Trophoblast cell (in vitro differentiated cells and primary cell): ENCODE measurements around the gene ARHGDIB.

ENCODE experiments used
- DNase-seq, 2 donors: peaks; one replicate each; pipeline ENCODE4 v3.0.0-alpha.2; 2016
- H2AFZ ChIP-seq: 2 replicates; pipeline ENCODE4 v1.6.1; 2013; ENCODE audit warnings: low read length, moderate library complexity, mild to moderate bottlenecking; ENCODE audit not compliant: insufficient read depth, poor library complexity
- H2AK5ac ChIP-seq: 2 replicates; pipeline ENCODE4 v1.6.1; 2013; ENCODE audit warnings: mild to moderate bottlenecking, low read length
- H2BK120ac ChIP-seq: 2 replicates; pipeline ENCODE4 v1.6.1; 2013; ENCODE audit warnings: low read length, mild to moderate bottlenecking, moderate library complexity; ENCODE audit not compliant: insufficient read depth, poor library complexity
- H2BK12ac ChIP-seq: 2 replicates; pipeline ENCODE4 v1.6.1; 2013; ENCODE audit warnings: mild to moderate bottlenecking, low read length, moderate library complexity
- H2BK5ac ChIP-seq: 2 replicates; pipeline ENCODE4 v1.6.1; 2013; ENCODE audit warnings: low read length, low read depth, moderate library complexity, mild to moderate bottlenecking; ENCODE audit not compliant: poor library complexity
- H3K14ac ChIP-seq: 2 replicates; pipeline ENCODE4 v1.6.1; 2013; ENCODE audit warnings: mild to moderate bottlenecking, low read length
- H3K18ac ChIP-seq: 2 replicates; pipeline ENCODE4 v1.6.1; 2013; ENCODE audit warnings: mild to moderate bottlenecking, low read length
- H3K23ac ChIP-seq: 2 replicates; pipeline ENCODE4 v1.6.1; 2013; ENCODE audit warnings: low read length
- H3K27ac ChIP-seq: 2 replicates; pipeline ENCODE4 v1.5.1; 2013; ENCODE audit warnings: low read depth, mild to moderate bottlenecking, inconsistent platforms, low read length, moderate library complexity
- H3K27me3 ChIP-seq: 2 replicates; pipeline ENCODE4 v1.6.1; 2013; ENCODE audit warnings: inconsistent platforms, mild to moderate bottlenecking, low read length, moderate library complexity; ENCODE audit not compliant: insufficient read depth
- H3K36me3 ChIP-seq, 2 experiments: 1 replicate in 1 of 2; 2 replicates in 1 of 2; pipeline ENCODE4 v1.6.1; 2013; ENCODE audit warnings: low read length in 2 of 2, mild to moderate bottlenecking in 2 of 2, moderate library complexity in 1 of 2; ENCODE audit not compliant: insufficient read depth in 2 of 2, control insufficient read depth in 1 of 2
- H3K4ac ChIP-seq: 2 replicates; pipeline ENCODE4 v1.6.1; 2013; ENCODE audit warnings: low read depth, mild to moderate bottlenecking, low read length, moderate library complexity
- H3K4me1 ChIP-seq, 2 experiments: 1 replicate in 1 of 2; 2 replicates in 1 of 2; pipeline ENCODE4 v1.6.1; 2013; ENCODE audit warnings: low read length in 2 of 2, mild to moderate bottlenecking in 2 of 2, moderate library complexity in 1 of 2; ENCODE audit not compliant: insufficient read depth in 2 of 2, control insufficient read depth in 1 of 2
- H3K4me2 ChIP-seq: 2 replicates; pipeline ENCODE4 v1.6.1; 2013; ENCODE audit warnings: inconsistent platforms, mild to moderate bottlenecking, low read length, moderate library complexity
- H3K4me3 ChIP-seq: 2 replicates; pipeline ENCODE4 v1.5.1; 2013; ENCODE audit warnings: mild to moderate bottlenecking, low read depth, low read length, inconsistent platforms
- H3K79me1 ChIP-seq: one replicate; pipeline ENCODE4 v1.6.1; 2013; ENCODE audit warnings: low read length
- H3K79me2 ChIP-seq: 2 replicates; pipeline ENCODE4 v1.6.1; 2013; ENCODE audit warnings: low read length, mild to moderate bottlenecking; ENCODE audit not compliant: control insufficient read depth, insufficient read depth, poor library complexity
- H3K9ac ChIP-seq: 2 replicates; pipeline ENCODE4 v1.6.1; 2013; ENCODE audit warnings: mild to moderate bottlenecking, low read length
- H3K9me3 ChIP-seq: 2 replicates; pipeline ENCODE4 v1.6.1; 2013; ENCODE audit warnings: low read depth, mild to moderate bottlenecking, control low read depth, inconsistent platforms, low read length; ENCODE audit not compliant: insufficient read depth
- H4K12ac ChIP-seq: 2 replicates; pipeline ENCODE4 v1.6.1; 2013; ENCODE audit warnings: low read depth, mild to moderate bottlenecking, low read length, moderate library complexity
- H4K8ac ChIP-seq: 2 replicates; pipeline ENCODE4 v1.6.1; 2013; ENCODE audit warnings: low read depth, mild to moderate bottlenecking, low read length, moderate library complexity
- H4K91ac ChIP-seq: one replicate; pipeline ENCODE4 v1.6.1; 2013; ENCODE audit warnings: low read depth, mild to moderate bottlenecking, low read length, moderate library complexity
- WGBS: extraction: QIAGEN DNeasy Blood & Tissue Kit; methylation state at CpG from one replicate; pipeline ENCODE4 v1.1.7; 2013; ENCODE audit warnings: missing lambda C conversion rate; ENCODE audit not compliant: insufficient read length, insufficient coverage; ENCODE audit errors: extremely low coverage; 5-methylcytosine and 5-hydroxymethylcytosine counted together

The ARHGDIB gene

GRCh38 chr12:14999021-14999694, 37.8 kb upstream of the ARHGDIB start:
- no CpG with 5 or more reads among the region's 2 CpGs for WGBS
- DNase-seq, result no peak
- Histone ChIP-seq H2AFZ (no peak overlapping the region), H3K79me2 (no peaks in the 10 kb centered on the region), H3K27ac (no peak overlapping the region), H3K9ac (no peak overlapping the region), H4K12ac (no peak overlapping the region), H3K4me2 (no peak overlapping the region), H3K27me3 (no peaks in the 10 kb centered on the region), H3K4me1 (peaks cover 0 to 6% of the 10 kb centered on the region in 2 experiments), H3K79me1 (peaks cover 11% of the 10 kb centered on the region), H2BK12ac (no peak overlapping the region), H3K18ac (no peak overlapping the region), H2BK120ac (no peak overlapping the region), H2BK5ac (no peak overlapping the region), H3K14ac (no peak overlapping the region), H3K9me3 (no peaks in the 10 kb centered on the region), H3K4me3 (no peak overlapping the region), H3K4ac (no peak overlapping the region), H2AK5ac (no peak overlapping the region), H3K23ac (no peak overlapping the region), H3K36me3 (no peaks in the 10 kb centered on the region), H4K8ac (no peak overlapping the region), H4K91ac (no peak overlapping the region)

DNA sequence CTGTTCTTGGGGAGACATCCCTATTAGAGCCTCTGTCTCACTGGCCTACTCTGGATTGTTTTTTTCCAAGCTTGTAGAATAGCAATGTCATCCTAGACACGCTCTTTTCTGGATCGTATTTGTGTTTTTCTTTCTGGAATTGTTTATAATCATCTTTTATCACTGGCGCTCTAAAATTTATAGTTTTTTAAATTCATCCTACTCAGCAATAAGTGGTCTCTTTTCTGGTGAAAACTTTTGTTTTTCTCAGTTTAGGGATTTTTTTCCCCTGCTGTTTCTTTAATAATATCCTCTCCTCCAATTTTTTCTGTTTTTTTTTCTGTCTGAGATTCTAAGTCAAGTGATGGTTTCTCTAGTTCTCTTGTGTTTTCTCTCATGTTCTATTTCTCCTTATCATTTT, 36.6 kb upstream of the ARHGDIB start:
- H3K4me2 ChIP-seq, result no peak overlapping the region
- no peaks in the 10 kb centered on the region for H3K9me3 ChIP-seq
- no CpG with 5 or more reads among the region's 3 CpGs for WGBS

GRCh38 chr12:14995583-14996425, 34.4 kb upstream of the ARHGDIB start:
- H3K23ac ChIP-seq, result no peak overlapping the region

More for the DNA sequence above, 36.6 kb upstream of the ARHGDIB start:
- Histone ChIP-seq H2BK12ac (no peak overlapping the region), H3K9ac (no peak overlapping the region), H3K36me3 (no peaks in the 10 kb centered on the region), H3K27ac (no peak overlapping the region), H2BK120ac (no peak overlapping the region), H2AFZ (no peak overlapping the region), H3K79me1 (peaks cover 13% of the 10 kb centered on the region), H3K4ac (no peak overlapping the region), H2AK5ac (no peak overlapping the region), H2BK5ac (no peak overlapping the region), H4K12ac (no peak overlapping the region), H3K4me3 (no peak overlapping the region), H3K27me3 (no peaks in the 10 kb centered on the region), H3K79me2 (no peaks in the 10 kb centered on the region), H3K23ac (no peak overlapping the region), H3K4me1 (peaks cover 4 to 10% of the 10 kb centered on the region in 2 experiments), H3K18ac (no peak overlapping the region), H3K14ac (no peak overlapping the region), H4K8ac (no peak overlapping the region), H4K91ac (no peak overlapping the region)
- DNase-seq, result no peak

DNA sequence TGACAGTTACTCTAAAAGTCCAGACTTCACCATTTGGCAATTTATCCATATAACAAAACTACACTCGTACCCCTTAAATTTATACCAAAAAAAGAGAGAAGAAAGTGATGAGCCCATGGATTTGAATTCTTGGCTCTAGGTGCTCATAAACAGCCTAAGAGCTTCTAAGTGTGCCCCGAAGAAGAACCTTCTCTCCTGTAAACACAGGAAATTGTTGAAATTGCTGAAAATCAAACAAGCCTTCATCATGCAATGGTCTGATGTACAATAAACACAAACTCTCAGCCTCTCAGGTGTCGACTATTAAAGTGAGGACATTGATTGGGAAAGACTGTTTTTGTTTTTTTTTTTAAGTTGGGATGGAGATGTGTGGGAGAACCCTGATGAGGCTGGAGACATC, 33.2 kb upstream of the ARHGDIB start:
- Histone ChIP-seq H3K9ac (no peak overlapping the region), H3K23ac (no peak overlapping the region), H3K9me3 (no peaks in the 10 kb centered on the region), H2AFZ (no peak overlapping the region), H3K79me2 (no peaks in the 10 kb centered on the region), H3K4me2 (no peak overlapping the region), H3K27me3 (no peaks in the 10 kb centered on the region), H3K4me1 (peaks cover 6 to 9% of the 10 kb centered on the region in 2 experiments), H4K91ac (peak overlapping the region; percentile 59), H3K27ac (no peak overlapping the region), H3K79me1 (peaks cover 10% of the 10 kb centered on the region), H3K14ac (no peak overlapping the region), H3K4ac (no peak overlapping the region), H4K8ac (peak overlapping the region; percentile 74), H2BK12ac (peak overlapping the region; percentile 98), H3K4me3 (no peak overlapping the region), H3K18ac (no peak overlapping the region), H4K12ac (no peak overlapping the region), H2BK5ac (no peak overlapping the region), H3K36me3 (no peaks in the 10 kb centered on the region), H2BK120ac (peak overlapping the region; percentile 35), H2AK5ac (no peak overlapping the region)
- DNase-seq, result peak in 1 of 2 donors; percentile 35
- no CpG with 5 or more reads among the region's 3 CpGs for WGBS

More at GRCh38 chr12:14995583-14996425, 34.4 kb upstream of the ARHGDIB start:
- H3K18ac ChIP-seq, result no peak overlapping the region
- H3K14ac ChIP-seq, result peak overlapping the region; percentile 53
- no peak overlapping the region for H3K4me2 ChIP-seq
- H4K8ac ChIP-seq, result peak overlapping the region; percentile 56
- H4K12ac ChIP-seq, result no peak overlapping the region
- peak overlapping the region; percentile 94 for H2BK12ac ChIP-seq
- no peaks in the 10 kb centered on the region for H3K36me3 ChIP-seq
- peaks cover 6 to 9% of the 10 kb centered on the region in 2 experiments for H3K4me1 ChIP-seq
- H3K4ac ChIP-seq, result peak overlapping the region; percentile 34
- no CpG with 5 or more reads among the region's 3 CpGs for WGBS
- no peak overlapping the region for H2AFZ ChIP-seq
- DNase-seq, result peak in 1 of 2 donors; percentile 77
- H3K79me2 ChIP-seq, result no peaks in the 10 kb centered on the region
- peak overlapping the region; percentile 73 for H2BK120ac ChIP-seq
- no peak overlapping the region for H3K9ac ChIP-seq
- peak overlapping the region; percentile 68 for H2BK5ac ChIP-seq
- no peaks in the 10 kb centered on the region for H3K27me3 ChIP-seq
- H3K27ac ChIP-seq, result no peak overlapping the region
- H2AK5ac ChIP-seq, result peak overlapping the region; percentile 59
- peaks cover 10% of the 10 kb centered on the region for H3K79me1 ChIP-seq
- H3K9me3 ChIP-seq, result no peaks in the 10 kb centered on the region
- H3K4me3 ChIP-seq, result no peak overlapping the region
- H4K91ac ChIP-seq, result peak overlapping the region; percentile 59
